GM23338 (cell line): Measurements from ENCODE around the gene IQCM. TPM values are rescaled to one million over a fixed set of nuclear protein-coding genes. Genes with fewer than 3 reads are reported as not detected.
A peak's percentile ranks its signal among the peaks of the same experiment; 100 is the strongest.

Source experiments
- ATAC-seq: fragments of 200-7000 bp; cut with Tn5 transposase; 3 replicates; pipeline ENCODE4 v1.9.1; 2020
- DNase-seq: peaks from one replicate; pipeline ENCODE4 v3.0.0-alpha.2; 2015; ENCODE audit warnings: low spot score
- H2AFZ ChIP-seq: fragments of 200-600 bp; sonication (generic); 2 replicates; pipeline ENCODE4 v1.8.0; 2016; ENCODE audit warnings: antibody characterized with exemption, mild to moderate bottlenecking, moderate library complexity
- H3F3A ChIP-seq: fragments of 200-600 bp; sonication (generic); replicated peaks from 2 replicates; pipeline ENCODE4 v1.8.0; 2017; ENCODE audit warnings: antibody characterized with exemption, mixed run types, low read depth
- H3K27ac ChIP-seq: fragments of 200-600 bp; sonication (generic); 2 replicates; pipeline ENCODE4 v1.6.1; 2016; ENCODE audit warnings: low read depth
- H3K27me3 ChIP-seq: fragments of 200-600 bp; sonication (generic); 2 replicates; pipeline ENCODE4 v1.8.0; 2016; ENCODE audit warnings: mild to moderate bottlenecking, mixed run types, moderate library complexity; ENCODE audit not compliant: insufficient read depth
- H3K36me3 ChIP-seq: fragments of 200-600 bp; sonication (generic); 2 replicates; pipeline ENCODE4 v1.8.0; 2016; ENCODE audit warnings: mild to moderate bottlenecking; ENCODE audit not compliant: insufficient read depth
- H3K4me1 ChIP-seq: fragments of 200-600 bp; sonication (generic); 2 replicates; pipeline ENCODE4 v1.8.0; 2016; ENCODE audit warnings: mild to moderate bottlenecking, moderate library complexity; ENCODE audit not compliant: insufficient read depth
- H3K4me2 ChIP-seq: fragments of 200-600 bp; sonication (generic); 2 replicates; pipeline ENCODE4 v1.7.1; 2017; ENCODE audit warnings: mixed run types
- H3K4me3 ChIP-seq: fragments of 200-600 bp; sonication (generic); 2 replicates; pipeline ENCODE4 v1.6.1; 2016; ENCODE audit warnings: mixed run types
- H3K79me2 ChIP-seq: fragments of 200-600 bp; sonication (generic); replicated peaks from 2 replicates; pipeline ENCODE4 v1.8.0; 2017; ENCODE audit warnings: mild to moderate bottlenecking; ENCODE audit not compliant: insufficient read depth
- H3K9me2 ChIP-seq: fragments of 200-600 bp; sonication (generic); 2 replicates; pipeline ENCODE4 v1.8.0; 2017; ENCODE audit not compliant: insufficient read depth
- H4K20me1 ChIP-seq: fragments of 200-600 bp; sonication (generic); replicated peaks from 2 replicates; pipeline ENCODE4 v1.8.0; 2017; ENCODE audit warnings: mild to moderate bottlenecking; ENCODE audit not compliant: insufficient read depth
- H3K27ac Mint-ChIP-seq: 2 replicates; pipeline ENCODE4 v1.8.0; 2020; ENCODE audit warnings: inconsistent platforms, mild to moderate bottlenecking, moderate library complexity, mixed read lengths
- H3K27me3 Mint-ChIP-seq: 3 replicates; pipeline ENCODE4 v1.8.0; 2022; ENCODE audit warnings: low read depth, mild to moderate bottlenecking, moderate library complexity, mixed read lengths, inconsistent platforms; ENCODE audit not compliant: insufficient read depth, poor library complexity
- H3K36me3 Mint-ChIP-seq: 3 replicates; pipeline ENCODE4 v1.8.0; 2021; ENCODE audit warnings: low read depth, mild to moderate bottlenecking, inconsistent platforms, moderate library complexity, mixed read lengths
- H3K4me1 Mint-ChIP-seq: 3 replicates; pipeline ENCODE4 v1.8.0; 2020; ENCODE audit warnings: mild to moderate bottlenecking, inconsistent platforms, mixed read lengths
- H3K4me3 Mint-ChIP-seq: 3 replicates; pipeline ENCODE4 v1.8.0; 2021; ENCODE audit warnings: moderate library complexity, mild to moderate bottlenecking, inconsistent platforms, mixed read lengths
- H3K9me3 Mint-ChIP-seq: 3 replicates; pipeline ENCODE4 v1.8.0; 2020; ENCODE audit warnings: moderate library complexity, mild to moderate bottlenecking, inconsistent platforms, mixed read lengths
- CREB1 ChIP-seq: fragments of 250-450 bp; sonication (Bioruptor Pico); IDR thresholded peaks from 2 replicates; pipeline ENCODE4 v1.5.0; 2020; ENCODE audit warnings: low read depth, mild to moderate bottlenecking, moderate library complexity
- CTCF ChIP-seq, 2 experiments: fragments of 200-600 bp in 1 of 2; sonication (generic) in 1 of 2; conservative IDR thresholded peaks; 2 replicates each; pipeline versions ENCODE4 v1.5.1 to v1.6.1; 2016 to 2017; ENCODE audit warnings: antibody characterized with exemption in 2 of 2, low read depth in 2 of 2, mild to moderate bottlenecking in 2 of 2, moderate library complexity in 1 of 2
- EZH2 ChIP-seq: fragments of 200-600 bp; sonication (generic); IDR thresholded peaks from one replicate; pipeline ENCODE4 v1.8.0; 2017; ENCODE audit warnings: antibody characterized with exemption, mild to moderate bottlenecking, low read depth; ENCODE audit not compliant: unreplicated experiment
- EZH2phosphoT487 ChIP-seq: fragments of 200-600 bp; sonication (generic); IDR thresholded peaks from one replicate; pipeline ENCODE4 v1.8.1; 2018; ENCODE audit warnings: antibody characterized with exemption; ENCODE audit not compliant: unreplicated experiment
- NANOG ChIP-seq: IDR thresholded peaks from 2 replicates; pipeline ENCODE4 v1.6.1; 2016; ENCODE audit warnings: antibody characterized with exemption, borderline replicate concordance
- STAT1 ChIP-seq: IDR thresholded peaks from one replicate; pipeline ENCODE4 v1.6.1; 2016; ENCODE audit warnings: antibody characterized with exemption; ENCODE audit not compliant: unreplicated experiment
- ZNF114 ChIP-seq: fragments of 250-450 bp; sonication (Bioruptor Pico); IDR thresholded peaks from 2 replicates; pipeline ENCODE4 v1.5.0; 2020; ENCODE audit warnings: mild to moderate bottlenecking, moderate library complexity
- polyA plus RNA-seq: library from polyadenylated mRNA; unstranded; fragments of >200 nt; fragmentation: Nextera tagmentation; extraction: Ambion mirVana; gene quantifications from 2 replicates; pipeline ENCODE4 v1.2.1, GENCODE V29; 2016
- total RNA-seq: library from RNA; depleted of rRNA; stranded (reverse); fragments of >200 nt; shearing (Covaris generic); gene quantifications from 2 replicates; pipeline ENCODE4 v1.2.3, GENCODE V29; 2014
- TF ChIP-seq, protein P1 (sequence below): IDR thresholded peaks from one replicate; pipeline ENCODE4 v1.6.1; 2018; ENCODE audit warnings: antibody characterized with exemption; ENCODE audit not compliant: unreplicated experiment
- TF ChIP-seq, protein P2 (sequence below): IDR thresholded peaks from 2 replicates; pipeline ENCODE4 v1.6.1; 2016; ENCODE audit warnings: antibody characterized with exemption

The IQCM gene
- total and polyA plus RNA-seq, 2 experiments from 2014 or later: not detected

DNA sequence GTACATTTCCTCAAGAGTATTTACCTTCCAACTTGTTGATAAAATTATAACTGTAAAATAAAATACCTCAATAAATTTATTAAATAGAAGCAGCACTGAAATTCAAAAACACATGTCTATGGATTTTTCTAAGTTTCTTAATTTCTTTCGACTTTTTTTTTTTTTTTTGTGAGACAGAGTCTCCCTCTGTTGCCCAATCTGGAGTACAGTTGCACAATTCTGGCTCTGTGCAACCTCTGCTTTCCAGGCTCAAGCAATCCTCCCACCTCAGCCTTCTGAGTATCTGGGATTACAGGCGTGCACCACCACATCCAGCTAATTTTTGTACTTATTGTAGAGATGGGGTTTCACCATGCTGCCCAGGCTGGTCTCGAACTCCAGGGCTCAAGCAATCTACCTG lies 79.8 kb downstream of the IQCM start:
- ATAC-seq (no peak), DNase-seq (no peak)
- H3K4me3 Mint-ChIP-seq: no peak overlapping the region
- Histone ChIP-seq H3K4me3 (no peak overlapping the region), H4K20me1 (no peaks in the 10 kb centered on the region), H3K9me2 (0 out of 2 replicates have a peak, but pooled peaks cover 4% of the 10 kb centered on the region), H3F3A (no peaks in the 10 kb centered on the region), H3K36me3 (no peaks in the 10 kb centered on the region), H3K27me3 (no peaks in the 10 kb centered on the region), H3K27ac (no peak overlapping the region), H2AFZ (no peak overlapping the region), H3K79me2 (no peaks in the 10 kb centered on the region), H3K4me2 (no peak overlapping the region), H3K4me1 (no peaks in the 10 kb centered on the region)
- no peaks in the 10 kb centered on the region for H3K27me3 Mint-ChIP-seq
- TF ChIP-seq, protein P1, sequence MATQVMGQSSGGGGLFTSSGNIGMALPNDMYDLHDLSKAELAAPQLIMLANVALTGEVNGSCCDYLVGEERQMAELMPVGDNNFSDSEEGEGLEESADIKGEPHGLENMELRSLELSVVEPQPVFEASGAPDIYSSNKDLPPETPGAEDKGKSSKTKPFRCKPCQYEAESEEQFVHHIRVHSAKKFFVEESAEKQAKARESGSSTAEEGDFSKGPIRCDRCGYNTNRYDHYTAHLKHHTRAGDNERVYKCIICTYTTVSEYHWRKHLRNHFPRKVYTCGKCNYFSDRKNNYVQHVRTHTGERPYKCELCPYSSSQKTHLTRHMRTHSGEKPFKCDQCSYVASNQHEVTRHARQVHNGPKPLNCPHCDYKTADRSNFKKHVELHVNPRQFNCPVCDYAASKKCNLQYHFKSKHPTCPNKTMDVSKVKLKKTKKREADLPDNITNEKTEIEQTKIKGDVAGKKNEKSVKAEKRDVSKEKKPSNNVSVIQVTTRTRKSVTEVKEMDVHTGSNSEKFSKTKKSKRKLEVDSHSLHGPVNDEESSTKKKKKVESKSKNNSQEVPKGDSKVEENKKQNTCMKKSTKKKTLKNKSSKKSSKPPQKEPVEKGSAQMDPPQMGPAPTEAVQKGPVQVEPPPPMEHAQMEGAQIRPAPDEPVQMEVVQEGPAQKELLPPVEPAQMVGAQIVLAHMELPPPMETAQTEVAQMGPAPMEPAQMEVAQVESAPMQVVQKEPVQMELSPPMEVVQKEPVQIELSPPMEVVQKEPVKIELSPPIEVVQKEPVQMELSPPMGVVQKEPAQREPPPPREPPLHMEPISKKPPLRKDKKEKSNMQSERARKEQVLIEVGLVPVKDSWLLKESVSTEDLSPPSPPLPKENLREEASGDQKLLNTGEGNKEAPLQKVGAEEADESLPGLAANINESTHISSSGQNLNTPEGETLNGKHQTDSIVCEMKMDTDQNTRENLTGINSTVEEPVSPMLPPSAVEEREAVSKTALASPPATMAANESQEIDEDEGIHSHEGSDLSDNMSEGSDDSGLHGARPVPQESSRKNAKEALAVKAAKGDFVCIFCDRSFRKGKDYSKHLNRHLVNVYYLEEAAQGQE: no peak
- TF ChIP-seq CTCF (conservative IDR thresholded peaks at IDR 0.05; ENCODE audit: low read depth in 2 of 2): peak in 1 of 2 experiments; percentile 11; a peak in 1 of 4 replicates
- no peaks in the 10 kb centered on the region for H3K9me3 Mint-ChIP-seq
- H3K4me1 Mint-ChIP-seq: peaks cover 5% of the 10 kb centered on the region; the same call in 2 of the 3 replicates
- H3K36me3 Mint-ChIP-seq: no peaks in the 10 kb centered on the region
- H3K27ac Mint-ChIP-seq: no peak overlapping the region

DNA sequence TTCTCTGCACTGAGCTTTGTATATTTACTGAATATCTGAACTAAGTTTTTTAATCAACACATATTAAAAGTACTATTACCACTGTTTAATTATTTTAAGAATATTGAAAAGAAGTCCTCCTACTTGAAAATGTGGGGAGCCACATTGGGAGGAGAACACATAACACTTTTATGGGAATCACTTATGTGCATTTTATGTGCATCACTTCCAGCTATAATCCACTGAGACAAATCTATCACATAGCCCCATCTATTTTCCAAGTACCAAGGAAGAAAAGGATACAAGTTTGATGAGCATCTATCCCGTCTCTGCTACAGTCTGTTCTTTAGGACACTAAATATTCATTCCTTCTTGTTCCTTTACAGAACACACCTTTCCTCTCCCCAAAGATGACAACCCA lies 87.2 kb downstream of the IQCM start:
- H3K27me3 ChIP-seq: no peaks in the 10 kb centered on the region
- Mint-ChIP-seq H3K27ac (no peak overlapping the region), H3K27me3 (no peaks in the 10 kb centered on the region), H3K4me1 (no peaks in the 10 kb centered on the region), H3K4me3 (no peak overlapping the region), H3K36me3 (no peaks in the 10 kb centered on the region), H3K9me3 (no peaks in the 10 kb centered on the region)
- no peak for DNase-seq
- H3K36me3 ChIP-seq: no peaks in the 10 kb centered on the region
- H3K27ac ChIP-seq: no peak overlapping the region
- no peaks in the 10 kb centered on the region for H4K20me1 ChIP-seq
- no peaks in the 10 kb centered on the region for H3K79me2 ChIP-seq
- H3K4me1 ChIP-seq: no peaks in the 10 kb centered on the region
- no peak overlapping the region for H3K4me3 ChIP-seq
- ATAC-seq: no peak
- H3F3A ChIP-seq: no peaks in the 10 kb centered on the region
- H3K4me2 ChIP-seq: no peak overlapping the region
- 0 out of 2 replicates have a peak, but pooled peaks cover 6% of the 10 kb centered on the region for H3K9me2 ChIP-seq
- H2AFZ ChIP-seq: no peak overlapping the region
- TF ChIP-seq EZH2: no peak
- no peak for TF ChIP-seq STAT1
- TF ChIP-seq, protein P2, sequence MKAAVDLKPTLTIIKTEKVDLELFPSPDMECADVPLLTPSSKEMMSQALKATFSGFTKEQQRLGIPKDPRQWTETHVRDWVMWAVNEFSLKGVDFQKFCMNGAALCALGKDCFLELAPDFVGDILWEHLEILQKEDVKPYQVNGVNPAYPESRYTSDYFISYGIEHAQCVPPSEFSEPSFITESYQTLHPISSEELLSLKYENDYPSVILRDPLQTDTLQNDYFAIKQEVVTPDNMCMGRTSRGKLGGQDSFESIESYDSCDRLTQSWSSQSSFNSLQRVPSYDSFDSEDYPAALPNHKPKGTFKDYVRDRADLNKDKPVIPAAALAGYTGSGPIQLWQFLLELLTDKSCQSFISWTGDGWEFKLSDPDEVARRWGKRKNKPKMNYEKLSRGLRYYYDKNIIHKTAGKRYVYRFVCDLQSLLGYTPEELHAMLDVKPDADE: no peak
- no peak for TF ChIP-seq EZH2phosphoT487
- TF ChIP-seq CREB1 (CRISPR knock-in tag): no peak
- TF ChIP-seq, protein P1: no peak
- TF ChIP-seq ZNF114 (CRISPR knock-in tag): no peak
- TF ChIP-seq CTCF (conservative IDR thresholded peaks at IDR 0.05; ENCODE audit: low read depth in 2 of 2): no peak
- no peak for TF ChIP-seq NANOG
